ENCODE data around the gene MEG3. TPM values are rescaled to one million over a fixed set of nuclear protein-coding genes. Genes with fewer than 3 reads are reported as not detected.
A peak's percentile ranks its signal among the peaks of the same experiment; 100 is the strongest.

The MEG3 gene
- total RNA-seq, 4 donors from 2014 or later = 8.2 to 18.2 (median 10.0) TPM

- DNase-seq (ENCODE audit: low spot score in 2 of 2) = no peak
- H3K4me3 ChIP-seq (ENCODE audit: low read depth, poor library complexity, severe bottlenecking) = no peak overlapping the region
- intact Hi-C loops (cut with DNase I; ENCODE audit: low total_unique reads) = no loop called here
- TF ChIP-seq CTCF (IDR thresholded peaks at IDR 0.05) = no peak
- TF ChIP-seq POLR2A (IDR thresholded peaks at IDR 0.05) = no peak
- 87 to 90% methylated on average over 16 to 21 of the region's 21 CpGs for WGBS, 2 donors
These were observed 15.3 kb downstream of the MEG3 start for GRCh38 chr14:100841066-100841760.

GRCh38 chr14:100841761-100842403, 16.0 kb downstream of the MEG3 start:
- intact Hi-C loops (cut with DNase I; ENCODE audit: low total_unique reads) = no loop called here
- 77 to 82% methylated on average over 15 of the region's 15 CpGs for WGBS, 2 donors
- no peak overlapping the region for H3K4me3 ChIP-seq (ENCODE audit: low read depth, poor library complexity, severe bottlenecking)
- no peak for DNase-seq (ENCODE audit: low spot score in 2 of 2)
- no peak for TF ChIP-seq CTCF (IDR thresholded peaks at IDR 0.05)
- TF ChIP-seq POLR2A (IDR thresholded peaks at IDR 0.05) = no peak

- no peak overlapping the region for H3K4me3 ChIP-seq (ENCODE audit: low read depth, poor library complexity, severe bottlenecking)
- no peak for TF ChIP-seq POLR2A (IDR thresholded peaks at IDR 0.05)
- no peak for TF ChIP-seq CTCF (IDR thresholded peaks at IDR 0.05)
- peak in 1 of 2 donors; percentile 19 for DNase-seq (ENCODE audit: low spot score in 2 of 2)
- whole genome bisulfite sequencing, 2 donors = 46 to 65% methylated on average over 8 of the region's 8 CpGs
- intact Hi-C loops (cut with DNase I; ENCODE audit: low total_unique reads) = no loop called here
These were observed 16.9 kb downstream of the MEG3 start for GRCh38 chr14:100842799-100843198.

GRCh38 chr14:100844082-100844408, 18.1 kb downstream of the MEG3 start:
- intact Hi-C loops (cut with DNase I; ENCODE audit: low total_unique reads) = no loop called here
- H3K4me3 ChIP-seq (ENCODE audit: low read depth, poor library complexity, severe bottlenecking) = no peak overlapping the region
- no peak for TF ChIP-seq POLR2A (IDR thresholded peaks at IDR 0.05)
- no peak for TF ChIP-seq CTCF (IDR thresholded peaks at IDR 0.05)
- DNase-seq (ENCODE audit: low spot score in 2 of 2) = no peak
- 85 to 91% methylated on average over 4 of the region's 4 CpGs for WGBS, 2 donors

- H3K4me3 ChIP-seq (ENCODE audit: low read depth, poor library complexity, severe bottlenecking) = no peak overlapping the region
- TF ChIP-seq CTCF (IDR thresholded peaks at IDR 0.05) (no peak), POLR2A (IDR thresholded peaks at IDR 0.05) (no peak)
- WGBS, 2 donors = 89 to 92% methylated on average over 9 of the region's 9 CpGs
- intact Hi-C loops (cut with DNase I; ENCODE audit: low total_unique reads) = no loop called here
- DNase-seq (ENCODE audit: low spot score in 2 of 2) = no peak
These were observed 18.5 kb downstream of the MEG3 start for GRCh38 chr14:100844421-100844820.

Data from lower leg skin (tissue), 4 donors.